SK-N-DZ (cell line): ENCODE data around the gene CMIP.
"Not testable (repeated sequence)": the region's sequence is repeated elsewhere in the genome, so short reads cannot be mapped to it uniquely, and the experiment has no call there.

Experiments used
- DNase-seq: peaks from one replicate; pipeline ENCODE4 v3.0.0-alpha.2; 2015; ENCODE audit warnings: low spot score

CMIP gene

GRCh38 chr16:81678326-81679095 lies 233.9 kb downstream of the CMIP start:
- no peak for DNase-seq

GRCh38 chr16:81679721-81680430 lies 235.3 kb downstream of the CMIP start:
- no peak for DNase-seq

- DNase-seq, result no peak
Measured at GRCh38 chr16:81680444-81681275, 236.1 kb downstream of the CMIP start.

- no peak for DNase-seq
Measured at GRCh38 chr16:81681311-81681710, 236.7 kb downstream of the CMIP start.

- no peak for DNase-seq
Measured at GRCh38 chr16:81684242-81684837, 239.7 kb downstream of the CMIP start.

- DNase-seq, result no peak
Measured at GRCh38 chr16:81684901-81685300, 240.3 kb downstream of the CMIP start.

- no peak for DNase-seq
Measured at GRCh38 chr16:81686391-81687130, 242.0 kb downstream of the CMIP start.

GRCh38 chr16:81687131-81687456 lies 242.5 kb downstream of the CMIP start:
- DNase-seq, result no peak

GRCh38 chr16:81688182-81688581 lies 243.6 kb downstream of the CMIP start:
- no peak for DNase-seq

- DNase-seq, result not testable (repeated sequence)
Measured at GRCh38 chr16:81688839-81689238, 244.2 kb downstream of the CMIP start.

GRCh38 chr16:81692021-81692420 lies 247.4 kb downstream of the CMIP start:
- DNase-seq, result no peak

- no peak for DNase-seq
Measured at GRCh38 chr16:81692571-81692970, 248.0 kb downstream of the CMIP start.

GRCh38 chr16:81693041-81693743 lies 248.6 kb downstream of the CMIP start:
- no peak for DNase-seq

- DNase-seq, result no peak
Measured at GRCh38 chr16:81693744-81694303, 249.2 kb downstream of the CMIP start.

- no peak for DNase-seq
Measured at GRCh38 chr16:81694494-81695280, 250.1 kb downstream of the CMIP start.

GRCh38 chr16:81695321-81696165 lies 250.9 kb downstream of the CMIP start:
- DNase-seq, result no peak

GRCh38 chr16:81696166-81696960 lies 251.8 kb downstream of the CMIP start:
- no peak for DNase-seq
